Trophoblast cell (in vitro differentiated cells and primary cell): Measurements from ENCODE around the gene RPLP2.

Experiments
- DNase-seq, 2 donors: peaks; one replicate each; pipeline ENCODE4 v3.0.0-alpha.2; 2016
- H2AFZ ChIP-seq: 2 replicates; pipeline ENCODE4 v1.6.1; 2013; ENCODE audit warnings: low read length, moderate library complexity, mild to moderate bottlenecking; ENCODE audit not compliant: insufficient read depth, poor library complexity
- H2AK5ac ChIP-seq: 2 replicates; pipeline ENCODE4 v1.6.1; 2013; ENCODE audit warnings: mild to moderate bottlenecking, low read length
- H2BK120ac ChIP-seq: 2 replicates; pipeline ENCODE4 v1.6.1; 2013; ENCODE audit warnings: low read length, mild to moderate bottlenecking, moderate library complexity; ENCODE audit not compliant: insufficient read depth, poor library complexity
- H2BK12ac ChIP-seq: 2 replicates; pipeline ENCODE4 v1.6.1; 2013; ENCODE audit warnings: mild to moderate bottlenecking, low read length, moderate library complexity
- H2BK5ac ChIP-seq: 2 replicates; pipeline ENCODE4 v1.6.1; 2013; ENCODE audit warnings: low read length, low read depth, moderate library complexity, mild to moderate bottlenecking; ENCODE audit not compliant: poor library complexity
- H3K14ac ChIP-seq: 2 replicates; pipeline ENCODE4 v1.6.1; 2013; ENCODE audit warnings: mild to moderate bottlenecking, low read length
- H3K18ac ChIP-seq: 2 replicates; pipeline ENCODE4 v1.6.1; 2013; ENCODE audit warnings: mild to moderate bottlenecking, low read length
- H3K23ac ChIP-seq: 2 replicates; pipeline ENCODE4 v1.6.1; 2013; ENCODE audit warnings: low read length
- H3K27ac ChIP-seq: 2 replicates; pipeline ENCODE4 v1.5.1; 2013; ENCODE audit warnings: low read depth, mild to moderate bottlenecking, inconsistent platforms, low read length, moderate library complexity
- H3K27me3 ChIP-seq: 2 replicates; pipeline ENCODE4 v1.6.1; 2013; ENCODE audit warnings: inconsistent platforms, mild to moderate bottlenecking, low read length, moderate library complexity; ENCODE audit not compliant: insufficient read depth
- H3K36me3 ChIP-seq, 2 experiments: 1 replicate in 1 of 2; 2 replicates in 1 of 2; pipeline ENCODE4 v1.6.1; 2013; ENCODE audit warnings: low read length in 2 of 2, mild to moderate bottlenecking in 2 of 2, moderate library complexity in 1 of 2; ENCODE audit not compliant: insufficient read depth in 2 of 2, control insufficient read depth in 1 of 2
- H3K4ac ChIP-seq: 2 replicates; pipeline ENCODE4 v1.6.1; 2013; ENCODE audit warnings: low read depth, mild to moderate bottlenecking, low read length, moderate library complexity
- H3K4me1 ChIP-seq, 2 experiments: 1 replicate in 1 of 2; 2 replicates in 1 of 2; pipeline ENCODE4 v1.6.1; 2013; ENCODE audit warnings: low read length in 2 of 2, mild to moderate bottlenecking in 2 of 2, moderate library complexity in 1 of 2; ENCODE audit not compliant: insufficient read depth in 2 of 2, control insufficient read depth in 1 of 2
- H3K4me2 ChIP-seq: 2 replicates; pipeline ENCODE4 v1.6.1; 2013; ENCODE audit warnings: inconsistent platforms, mild to moderate bottlenecking, low read length, moderate library complexity
- H3K4me3 ChIP-seq: 2 replicates; pipeline ENCODE4 v1.5.1; 2013; ENCODE audit warnings: mild to moderate bottlenecking, low read depth, low read length, inconsistent platforms
- H3K79me1 ChIP-seq: one replicate; pipeline ENCODE4 v1.6.1; 2013; ENCODE audit warnings: low read length
- H3K79me2 ChIP-seq: 2 replicates; pipeline ENCODE4 v1.6.1; 2013; ENCODE audit warnings: low read length, mild to moderate bottlenecking; ENCODE audit not compliant: control insufficient read depth, insufficient read depth, poor library complexity
- H3K9ac ChIP-seq: 2 replicates; pipeline ENCODE4 v1.6.1; 2013; ENCODE audit warnings: mild to moderate bottlenecking, low read length
- H3K9me3 ChIP-seq: 2 replicates; pipeline ENCODE4 v1.6.1; 2013; ENCODE audit warnings: low read depth, mild to moderate bottlenecking, control low read depth, inconsistent platforms, low read length; ENCODE audit not compliant: insufficient read depth
- H4K12ac ChIP-seq: 2 replicates; pipeline ENCODE4 v1.6.1; 2013; ENCODE audit warnings: low read depth, mild to moderate bottlenecking, low read length, moderate library complexity
- H4K8ac ChIP-seq: 2 replicates; pipeline ENCODE4 v1.6.1; 2013; ENCODE audit warnings: low read depth, mild to moderate bottlenecking, low read length, moderate library complexity
- H4K91ac ChIP-seq: one replicate; pipeline ENCODE4 v1.6.1; 2013; ENCODE audit warnings: low read depth, mild to moderate bottlenecking, low read length, moderate library complexity
- WGBS: extraction: QIAGEN DNeasy Blood & Tissue Kit; methylation state at CpG from one replicate; pipeline ENCODE4 v1.1.7; 2013; ENCODE audit warnings: missing lambda C conversion rate; ENCODE audit not compliant: insufficient read length, insufficient coverage; ENCODE audit errors: extremely low coverage; 5-methylcytosine and 5-hydroxymethylcytosine counted together

Gene RPLP2

DNA sequence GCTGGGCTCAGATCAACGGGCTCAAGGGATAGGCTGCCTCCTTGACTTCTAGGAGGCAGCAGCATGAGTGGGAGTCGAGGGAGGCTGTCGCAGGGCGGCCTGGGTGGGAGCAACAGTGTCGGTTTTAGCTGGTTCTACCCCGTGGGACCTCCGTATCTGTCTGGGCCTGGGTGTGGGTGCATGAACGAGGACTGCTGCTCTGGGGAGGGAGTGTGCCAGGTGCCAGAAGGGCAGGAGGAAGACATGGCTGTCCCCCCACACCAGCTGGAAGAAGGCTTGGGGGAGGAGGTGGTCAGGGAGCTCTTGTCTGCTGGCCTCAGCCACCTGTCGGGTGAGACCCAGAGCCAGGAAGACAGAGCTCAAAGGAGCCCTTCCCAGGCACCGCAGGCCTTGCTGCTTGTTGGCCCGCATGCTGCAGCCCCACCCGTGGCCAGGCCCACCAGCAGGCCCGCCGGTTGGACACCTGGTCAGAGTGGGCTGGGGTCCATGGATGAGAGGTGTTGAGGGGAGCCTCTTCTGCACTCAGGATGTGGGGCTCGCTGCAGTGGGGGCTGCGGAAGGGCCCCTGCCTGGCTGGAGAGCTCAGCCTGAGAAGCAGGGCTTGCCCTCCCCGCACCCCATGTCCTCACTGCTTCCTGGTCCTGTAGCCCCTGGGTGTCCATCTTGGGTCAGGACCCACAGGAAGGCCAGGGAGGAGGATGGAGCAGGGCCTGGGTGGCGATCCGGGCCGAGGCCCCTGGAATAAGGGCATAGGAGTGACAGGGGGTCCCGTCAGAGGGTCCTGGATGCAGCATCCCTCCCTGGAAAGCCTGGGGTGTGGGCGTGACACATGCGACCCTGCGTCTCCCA is 23.3 kb upstream of the RPLP2 start:
- Histone ChIP-seq H3K79me1 (no peaks in the 10 kb centered on the region), H3K9me3 (peaks cover 2% of the 10 kb centered on the region), H3K4me3 (no peak overlapping the region), H3K36me3 (peaks cover 4 to 6% of the 10 kb centered on the region in 2 experiments), H3K14ac (no peak overlapping the region), H3K18ac (no peak overlapping the region), H3K4me2 (no peak overlapping the region), H4K12ac (no peak overlapping the region), H2BK5ac (no peak overlapping the region), H3K4ac (no peak overlapping the region), H2AK5ac (no peak overlapping the region), H3K27me3 (peaks cover 2% of the 10 kb centered on the region), H3K9ac (no peak overlapping the region), H4K8ac (no peak overlapping the region), H2BK120ac (no peak overlapping the region), H2AFZ (no peak overlapping the region), H2BK12ac (no peak overlapping the region), H3K27ac (no peak overlapping the region), H4K91ac (no peak overlapping the region), H3K79me2 (no peaks in the 10 kb centered on the region), H3K23ac (no peak overlapping the region), H3K4me1 (peaks cover 2 to 3% of the 10 kb centered on the region in 2 experiments)
- no CpG with 5 or more reads among the region's 24 CpGs for WGBS
- DNase-seq = no peak

GRCh38 chr11:787084-787675 is 22.6 kb upstream of the RPLP2 start:
- H3K36me3 ChIP-seq = peaks cover 11% of the 10 kb centered on the region in 2 experiments
- H4K12ac ChIP-seq = no peak overlapping the region
- no peak overlapping the region for H2AFZ ChIP-seq
- H3K14ac ChIP-seq = no peak overlapping the region
- no peak overlapping the region for H2BK5ac ChIP-seq
- H4K91ac ChIP-seq = no peak overlapping the region
- WGBS = no CpG with 5 or more reads among the region's 24 CpGs
- H3K9me3 ChIP-seq = peaks cover 2% of the 10 kb centered on the region
- H3K18ac ChIP-seq = no peak overlapping the region
- H3K4ac ChIP-seq = no peak overlapping the region
- no peak overlapping the region for H4K8ac ChIP-seq
- H3K4me1 ChIP-seq = peaks cover under 1 to 3% of the 10 kb centered on the region in 2 experiments
- no peak overlapping the region for H3K4me3 ChIP-seq
- no peak overlapping the region for H2BK12ac ChIP-seq
- H3K79me1 ChIP-seq = no peaks in the 10 kb centered on the region
- H3K79me2 ChIP-seq = no peaks in the 10 kb centered on the region
- no peak overlapping the region for H2AK5ac ChIP-seq
- no peak overlapping the region for H3K9ac ChIP-seq
- no peak overlapping the region for H3K27ac ChIP-seq
- no peak for DNase-seq
- no peak overlapping the region for H3K4me2 ChIP-seq
- no peak overlapping the region for H3K23ac ChIP-seq
- H2BK120ac ChIP-seq = no peak overlapping the region
- H3K27me3 ChIP-seq = peaks cover 2% of the 10 kb centered on the region

GRCh38 chr11:788009-788640 is 21.6 kb upstream of the RPLP2 start:
- no peak for DNase-seq
- Histone ChIP-seq H2BK5ac (no peak overlapping the region), H3K9ac (no peak overlapping the region), H3K23ac (no peak overlapping the region), H3K4me1 (peaks cover 0 to 3% of the 10 kb centered on the region in 2 experiments), H4K12ac (no peak overlapping the region), H2AK5ac (no peak overlapping the region), H3K36me3 (peaks cover 19 to 20% of the 10 kb centered on the region in 2 experiments), H2BK12ac (no peak overlapping the region), H3K27me3 (peaks cover 2% of the 10 kb centered on the region), H3K9me3 (peaks cover 2% of the 10 kb centered on the region), H2BK120ac (no peak overlapping the region), H3K4me3 (no peak overlapping the region), H4K8ac (no peak overlapping the region), H3K79me1 (no peaks in the 10 kb centered on the region), H2AFZ (no peak overlapping the region), H4K91ac (no peak overlapping the region), H3K79me2 (no peaks in the 10 kb centered on the region), H3K18ac (no peak overlapping the region), H3K4ac (no peak overlapping the region), H3K27ac (no peak overlapping the region), H3K4me2 (no peak overlapping the region), H3K14ac (no peak overlapping the region)
- no CpG with 5 or more reads among the region's 28 CpGs for WGBS

DNA sequence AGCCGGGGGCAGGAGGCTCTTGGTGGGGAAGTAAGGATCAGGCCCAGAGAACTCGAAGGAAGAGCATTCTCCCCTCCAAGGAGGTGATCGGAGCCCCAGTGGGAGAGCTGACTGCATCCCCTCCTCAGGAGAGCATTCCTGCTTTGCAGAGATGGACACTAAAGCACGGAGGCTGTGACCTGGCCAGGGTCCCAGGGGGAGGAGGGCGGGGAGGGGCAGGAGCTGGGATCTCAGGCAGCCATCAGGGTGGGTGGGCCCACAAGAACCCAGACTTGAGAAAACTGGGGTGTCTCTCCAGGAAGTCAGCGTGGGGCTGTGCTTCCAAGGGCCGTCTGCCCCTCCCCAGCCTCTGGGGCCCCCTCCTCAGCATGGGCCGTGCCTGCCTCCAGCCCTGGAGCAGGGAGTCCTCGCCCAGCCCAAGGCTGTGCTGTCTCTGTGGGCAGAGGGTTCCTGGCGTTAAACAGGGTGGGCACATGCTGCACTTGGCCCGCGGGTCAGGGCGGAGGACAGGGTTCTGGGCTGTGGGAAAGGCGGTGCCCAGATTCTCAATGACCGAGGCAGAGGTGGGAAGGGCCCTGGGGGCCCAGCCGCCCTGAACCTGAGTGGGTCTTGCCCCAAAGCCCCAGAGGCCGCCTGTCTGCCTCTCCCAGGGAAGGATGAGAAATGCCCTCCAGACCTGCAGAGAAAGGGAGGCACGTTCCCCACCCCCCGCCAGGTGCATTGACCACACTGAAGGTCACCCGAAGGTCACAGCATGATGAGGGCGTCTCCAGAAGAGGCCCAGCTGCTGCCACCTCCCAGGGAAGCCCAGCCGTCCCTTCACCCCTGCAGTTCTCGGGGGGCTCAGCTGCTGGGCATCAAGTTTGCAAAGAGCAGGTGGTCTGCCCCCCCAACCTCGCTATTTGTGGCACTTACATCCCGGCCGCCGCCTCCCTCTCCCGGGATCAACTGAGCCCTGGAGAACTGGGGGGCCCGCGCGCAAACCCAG is 20.5 kb upstream of the RPLP2 start:
- peaks cover 2% of the 10 kb centered on the region for H3K9me3 ChIP-seq
- H3K4me3 ChIP-seq = no peak overlapping the region
- H3K23ac ChIP-seq = no peak overlapping the region
- H3K14ac ChIP-seq = no peak overlapping the region
- no peak overlapping the region for H4K91ac ChIP-seq
- no peak overlapping the region for H3K27ac ChIP-seq
- no peak overlapping the region for H4K12ac ChIP-seq
- H2BK12ac ChIP-seq = no peak overlapping the region
- no peak overlapping the region for H3K4ac ChIP-seq
- H2BK5ac ChIP-seq = no peak overlapping the region
- no peak overlapping the region for H3K9ac ChIP-seq
- no peaks in the 10 kb centered on the region for H3K79me1 ChIP-seq
- H2AK5ac ChIP-seq = no peak overlapping the region
- H2BK120ac ChIP-seq = no peak overlapping the region
- WGBS = no CpG with 5 or more reads among the region's 31 CpGs
- no peak overlapping the region for H4K8ac ChIP-seq
- peaks cover 31% of the 10 kb centered on the region in 2 experiments for H3K36me3 ChIP-seq
- no peak overlapping the region for H2AFZ ChIP-seq
- H3K27me3 ChIP-seq = peaks cover 2% of the 10 kb centered on the region
- no peak overlapping the region for H3K4me2 ChIP-seq
- no peak overlapping the region for H3K18ac ChIP-seq
- no peaks in the 10 kb centered on the region for H3K79me2 ChIP-seq
- no peak for DNase-seq
- peaks cover 0 to 3% of the 10 kb centered on the region in 2 experiments for H3K4me1 ChIP-seq
